SK-N-SH treated with all-trans-retinoic acid at 6 μM for 48 hours (cell line): ENCODE measurements around the gene RBKS.

Source experiments
- BACH2 ChIP-seq: fragments of 250-450 bp; sonication (Bioruptor Pico); IDR thresholded peaks from 2 replicates; pipeline ENCODE4 v1.9.0; 2021; ENCODE audit warnings: mild to moderate bottlenecking, borderline replicate concordance
- CREB5 ChIP-seq: fragments of 250-450 bp; sonication (Bioruptor Pico); IDR thresholded peaks from 2 replicates; pipeline ENCODE4 v1.5.1; 2020; ENCODE audit warnings: low read depth, mild to moderate bottlenecking, moderate library complexity
- CSDC2 ChIP-seq: fragments of 250-450 bp; sonication (Bioruptor Pico); IDR thresholded peaks from 2 replicates; pipeline ENCODE4 v1.5.0; 2020; ENCODE audit warnings: mild to moderate bottlenecking, moderate library complexity
- PATZ1 ChIP-seq: fragments of 250-450 bp; sonication (Bioruptor Pico); IDR thresholded peaks from 2 replicates; pipeline ENCODE4 v1.8.0; 2020; ENCODE audit warnings: mild to moderate bottlenecking, moderate library complexity, borderline replicate concordance
- PPARA ChIP-seq: fragments of 250-450 bp; sonication (Bioruptor Pico); IDR thresholded peaks from 2 replicates; pipeline ENCODE4 v1.5.0; 2020; ENCODE audit warnings: mild to moderate bottlenecking, borderline replicate concordance
- TCF4 ChIP-seq: fragments of 250-450 bp; sonication (Bioruptor Pico); IDR thresholded peaks from 2 replicates; pipeline ENCODE4 v1.8.0; 2021; ENCODE audit warnings: mild to moderate bottlenecking, moderate library complexity, borderline replicate concordance
- ZFP3 ChIP-seq: fragments of 250-450 bp; sonication (Bioruptor Pico); IDR thresholded peaks from 2 replicates; pipeline ENCODE4 v1.5.0; 2020; ENCODE audit warnings: mild to moderate bottlenecking, moderate library complexity
- ZNF565 ChIP-seq: fragments of 450-650 bp; formaldehyde crosslinking; conservative IDR thresholded peaks from 2 replicates; pipeline ENCODE4 v1.5.0; 2020; ENCODE audit warnings: low read depth, mild to moderate bottlenecking, moderate library complexity
- ZNF8 ChIP-seq: fragments of 450-650 bp; formaldehyde crosslinking; IDR thresholded peaks from 2 replicates; pipeline ENCODE4 v1.5.0; 2020; ENCODE audit warnings: mild to moderate bottlenecking, moderate library complexity
- TF ChIP-seq, protein P1 (sequence below): fragments of 250-450 bp; sonication (Bioruptor Pico); IDR thresholded peaks from 2 replicates; pipeline ENCODE4 v1.5.0; 2020; ENCODE audit warnings: mild to moderate bottlenecking, moderate library complexity
- TF ChIP-seq, protein P2 (sequence below): fragments of 250-450 bp; sonication (Bioruptor Pico); IDR thresholded peaks from 2 replicates; pipeline ENCODE4 v1.5.1; 2021; ENCODE audit warnings: mild to moderate bottlenecking, moderate library complexity

GRCh38 chr2:27762951-27763906, 127.0 kb downstream of the RBKS start:
- TF ChIP-seq, protein P1, sequence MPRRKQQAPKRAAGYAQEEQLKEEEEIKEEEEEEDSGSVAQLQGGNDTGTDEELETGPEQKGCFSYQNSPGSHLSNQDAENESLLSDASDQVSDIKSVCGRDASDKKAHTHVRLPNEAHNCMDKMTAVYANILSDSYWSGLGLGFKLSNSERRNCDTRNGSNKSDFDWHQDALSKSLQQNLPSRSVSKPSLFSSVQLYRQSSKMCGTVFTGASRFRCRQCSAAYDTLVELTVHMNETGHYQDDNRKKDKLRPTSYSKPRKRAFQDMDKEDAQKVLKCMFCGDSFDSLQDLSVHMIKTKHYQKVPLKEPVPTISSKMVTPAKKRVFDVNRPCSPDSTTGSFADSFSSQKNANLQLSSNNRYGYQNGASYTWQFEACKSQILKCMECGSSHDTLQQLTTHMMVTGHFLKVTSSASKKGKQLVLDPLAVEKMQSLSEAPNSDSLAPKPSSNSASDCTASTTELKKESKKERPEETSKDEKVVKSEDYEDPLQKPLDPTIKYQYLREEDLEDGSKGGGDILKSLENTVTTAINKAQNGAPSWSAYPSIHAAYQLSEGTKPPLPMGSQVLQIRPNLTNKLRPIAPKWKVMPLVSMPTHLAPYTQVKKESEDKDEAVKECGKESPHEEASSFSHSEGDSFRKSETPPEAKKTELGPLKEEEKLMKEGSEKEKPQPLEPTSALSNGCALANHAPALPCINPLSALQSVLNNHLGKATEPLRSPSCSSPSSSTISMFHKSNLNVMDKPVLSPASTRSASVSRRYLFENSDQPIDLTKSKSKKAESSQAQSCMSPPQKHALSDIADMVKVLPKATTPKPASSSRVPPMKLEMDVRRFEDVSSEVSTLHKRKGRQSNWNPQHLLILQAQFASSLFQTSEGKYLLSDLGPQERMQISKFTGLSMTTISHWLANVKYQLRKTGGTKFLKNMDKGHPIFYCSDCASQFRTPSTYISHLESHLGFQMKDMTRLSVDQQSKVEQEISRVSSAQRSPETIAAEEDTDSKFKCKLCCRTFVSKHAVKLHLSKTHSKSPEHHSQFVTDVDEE: no peak
- TF ChIP-seq TCF4 (CRISPR knock-in tag) (no peak), PATZ1 (CRISPR knock-in tag) (no peak), ZFP3 (CRISPR knock-in tag) (no peak), CREB5 (CRISPR knock-in tag) (no peak), ZNF8 (CRISPR knock-in tag) (no peak), BACH2 (no peak), PPARA (CRISPR knock-in tag) (no peak), CSDC2 (CRISPR knock-in tag) (no peak), ZNF565 (CRISPR knock-in tag) (no peak)
- TF ChIP-seq, protein P2, sequence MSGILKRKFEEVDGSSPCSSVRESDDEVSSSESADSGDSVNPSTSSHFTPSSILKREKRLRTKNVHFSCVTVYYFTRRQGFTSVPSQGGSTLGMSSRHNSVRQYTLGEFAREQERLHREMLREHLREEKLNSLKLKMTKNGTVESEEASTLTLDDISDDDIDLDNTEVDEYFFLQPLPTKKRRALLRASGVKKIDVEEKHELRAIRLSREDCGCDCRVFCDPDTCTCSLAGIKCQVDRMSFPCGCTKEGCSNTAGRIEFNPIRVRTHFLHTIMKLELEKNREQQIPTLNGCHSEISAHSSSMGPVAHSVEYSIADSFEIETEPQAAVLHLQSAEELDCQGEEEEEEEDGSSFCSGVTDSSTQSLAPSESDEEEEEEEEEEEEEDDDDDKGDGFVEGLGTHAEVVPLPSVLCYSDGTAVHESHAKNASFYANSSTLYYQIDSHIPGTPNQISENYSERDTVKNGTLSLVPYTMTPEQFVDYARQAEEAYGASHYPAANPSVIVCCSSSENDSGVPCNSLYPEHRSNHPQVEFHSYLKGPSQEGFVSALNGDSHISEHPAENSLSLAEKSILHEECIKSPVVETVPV: no peak
